Hematopoietic multipotent progenitor cell treated with erythropoietin and hydrocortisone succinate and interleukin-3 and kit ligand, for 4 days (in vitro differentiated cells): ENCODE results near the gene AKAP9.
A peak's percentile ranks its signal among the peaks of the same experiment; 100 is the strongest.
"Not testable (repeated sequence)": the region's sequence is repeated elsewhere in the genome, so short reads cannot be mapped to it uniquely, and the experiment has no call there.

Source experiments
- DNase-seq: peaks from one replicate; pipeline ENCODE4 v3.0.0-alpha.2; 2015

Gene AKAP9

GRCh38 chr7:92072121-92072520 is 131.5 kb downstream of the AKAP9 start:
- peak; percentile 45 for DNase-seq

- DNase-seq = no peak
Measured at GRCh38 chr7:92072708-92073107, 132.0 kb downstream of the AKAP9 start.

- no peak for DNase-seq
Measured at GRCh38 chr7:92075455-92076158, 134.9 kb downstream of the AKAP9 start.

GRCh38 chr7:92076509-92076908 is 135.8 kb downstream of the AKAP9 start:
- DNase-seq = no peak

GRCh38 chr7:92083922-92084321 is 143.3 kb downstream of the AKAP9 start:
- DNase-seq = not testable (repeated sequence)

- no peak for DNase-seq
Measured at GRCh38 chr7:92088266-92088665, 147.6 kb downstream of the AKAP9 start.

- no peak for DNase-seq
Measured at GRCh38 chr7:92092210-92092609, 151.5 kb downstream of the AKAP9 start.

GRCh38 chr7:92095380-92095779 is 154.7 kb downstream of the AKAP9 start:
- no peak for DNase-seq

- no peak for DNase-seq
Measured at GRCh38 chr7:92100534-92100933, 159.9 kb downstream of the AKAP9 start.

- DNase-seq = not testable (repeated sequence)
Measured at GRCh38 chr7:92102862-92103261, 162.2 kb downstream of the AKAP9 start.

- no peak for DNase-seq
Measured at GRCh38 chr7:92108821-92109220, 168.2 kb downstream of the AKAP9 start.

GRCh38 chr7:92110857-92111256 is 170.2 kb downstream of the AKAP9 start:
- no peak for DNase-seq

GRCh38 chr7:92115821-92116220 is 175.2 kb downstream of the AKAP9 start:
- no peak for DNase-seq

- DNase-seq = no peak
Measured at GRCh38 chr7:92116949-92117348, 176.3 kb downstream of the AKAP9 start.

- DNase-seq = no peak
Measured at GRCh38 chr7:92119213-92119759, 178.6 kb downstream of the AKAP9 start.

- DNase-seq = no peak
Measured at GRCh38 chr7:92121681-92122080, 181.0 kb downstream of the AKAP9 start.

GRCh38 chr7:92131093-92131492 is 190.4 kb downstream of the AKAP9 start:
- DNase-seq = no peak

- peak; percentile 18 for DNase-seq
Measured at GRCh38 chr7:92131764-92132330, 191.2 kb downstream of the AKAP9 start.

GRCh38 chr7:92133133-92133736 is 192.6 kb downstream of the AKAP9 start:
- DNase-seq = peak; percentile 13

- peak; percentile 83 for DNase-seq
Measured at GRCh38 chr7:92133737-92134270, 193.1 kb downstream of the AKAP9 start.

- peak; percentile 96 for DNase-seq
Measured at GRCh38 chr7:92134271-92135051, 193.8 kb downstream of the AKAP9 start, which contains the start of gene CYP51A1. TSS of gene CYP51A1 (minus strand) at chr7:92134477. CDS start at chr7:92134364, 113 bp downstream.

GRCh38 chr7:92135052-92135889 is 194.6 kb downstream of the AKAP9 start:
- DNase-seq = peak; percentile 56
